GM11168 (cell line): Measurements from ENCODE around the gene ENPP1.

Experiments
- in situ Hi-C: fragments of 300-500 bp; cut with MboI; formaldehyde crosslinking; loops from one replicate; pipeline ENCODE4 v1.12.0; 2022; ENCODE audit warnings: low sequenced_read_pairs; ENCODE audit not compliant: unreplicated experiment

The ENPP1 gene

DNA sequence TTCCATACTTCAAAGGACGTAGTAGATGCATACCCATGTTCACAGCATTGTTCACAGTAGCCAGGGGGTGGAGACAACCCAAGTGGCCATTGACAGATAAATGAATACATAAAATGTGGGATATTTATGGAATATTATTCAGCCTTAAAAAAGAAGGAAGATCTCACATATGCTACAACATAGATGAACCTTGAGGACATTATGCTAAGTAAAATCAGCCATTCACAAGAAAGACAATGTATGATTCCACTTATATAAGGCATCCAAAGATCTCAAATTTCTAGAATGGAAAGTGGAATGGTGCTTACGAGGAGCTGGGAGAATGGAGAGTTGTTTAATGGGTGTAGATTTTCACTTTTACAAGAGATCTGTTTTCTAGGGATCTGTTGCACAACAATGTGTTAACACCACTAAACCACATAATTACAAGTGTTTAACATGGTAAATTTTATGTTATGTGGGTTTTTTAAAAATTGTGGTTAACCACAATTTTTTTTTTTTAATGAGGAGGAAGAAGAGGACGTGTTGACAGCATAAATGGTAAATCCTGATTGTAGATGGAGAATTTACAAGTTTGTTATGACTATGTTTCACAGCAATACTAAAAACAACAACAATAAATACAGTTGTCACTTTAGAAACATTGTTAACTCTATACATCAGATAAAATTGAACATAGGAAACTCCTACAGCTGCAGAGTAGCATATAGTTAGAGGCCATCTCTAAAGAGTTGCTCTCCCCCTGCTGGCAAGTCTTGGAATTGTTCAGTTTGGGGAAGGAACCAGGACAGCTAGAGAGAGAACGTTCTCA lies 101.8 kb downstream of the ENPP1 start:
- in situ Hi-C loops = loop anchor here (10.0 to 25.0 kb wide), 2 partner anchors 222 to 295 kb away; no protein-coding TSS in a partner anchor

DNA sequence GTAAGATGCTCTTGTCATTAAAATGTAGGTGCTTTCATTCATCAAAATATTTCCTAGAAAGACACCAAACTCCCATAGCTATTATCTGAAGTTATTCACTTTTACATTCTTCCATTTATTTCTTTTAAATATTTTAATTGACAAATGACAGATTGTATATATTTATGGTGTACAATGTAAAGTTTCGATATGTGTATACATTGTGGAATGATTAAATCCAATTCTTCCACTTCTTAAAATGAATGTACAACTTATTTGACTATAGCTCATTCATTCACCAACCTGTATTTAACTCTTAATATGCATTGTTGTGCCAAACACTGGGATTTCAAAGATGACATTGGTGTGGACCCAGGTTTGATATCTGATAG lies 102.4 kb downstream of the ENPP1 start:
- in situ Hi-C loops = loop anchor here (10.0 to 25.0 kb wide), 2 partner anchors 223 to 295 kb away; no protein-coding TSS in a partner anchor

DNA sequence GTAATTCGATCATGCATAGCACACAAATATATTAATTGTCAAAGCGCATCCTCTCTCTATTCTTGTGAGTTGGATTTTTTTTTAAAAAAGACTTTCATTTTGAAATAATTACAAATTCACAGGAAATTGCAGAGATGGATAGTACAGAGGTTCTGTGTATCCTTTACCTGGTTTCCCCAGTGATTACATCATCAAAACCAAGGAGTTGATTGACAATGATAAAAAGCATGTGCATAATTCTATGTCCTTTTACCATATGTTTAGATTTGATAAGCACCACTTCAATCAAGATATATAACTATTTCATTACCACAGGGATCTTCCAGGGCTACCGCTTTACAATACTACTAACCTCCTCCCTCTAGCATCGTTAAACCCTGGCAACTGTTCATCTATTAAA lies 103.1 kb downstream of the ENPP1 start:
- in situ Hi-C loops = loop anchor here (10.0 to 25.0 kb wide), 2 partner anchors 224 to 294 kb away; no protein-coding TSS in a partner anchor

DNA sequence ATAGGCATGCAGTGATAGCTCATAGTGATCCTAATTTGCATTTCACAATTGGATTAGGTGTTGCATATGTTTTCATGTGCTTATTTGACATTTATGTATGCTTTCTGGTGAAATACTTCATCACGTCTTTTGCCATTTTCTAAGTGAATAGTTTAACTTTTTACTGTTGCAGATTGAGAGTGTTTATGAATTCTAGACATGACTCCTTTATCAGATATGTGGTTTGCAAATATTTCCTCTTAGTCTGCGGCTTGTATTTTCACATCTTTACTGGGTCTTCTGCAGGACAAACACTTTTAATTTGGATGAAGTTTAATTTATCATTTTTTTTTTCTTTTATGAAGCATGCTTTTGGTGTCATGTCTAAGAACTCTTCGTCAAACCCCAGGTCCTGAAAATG lies 104.1 kb downstream of the ENPP1 start:
- in situ Hi-C loops = loop anchor here (10.0 to 25.0 kb wide), 2 partner anchors 225 to 293 kb away; no protein-coding TSS in a partner anchor

DNA sequence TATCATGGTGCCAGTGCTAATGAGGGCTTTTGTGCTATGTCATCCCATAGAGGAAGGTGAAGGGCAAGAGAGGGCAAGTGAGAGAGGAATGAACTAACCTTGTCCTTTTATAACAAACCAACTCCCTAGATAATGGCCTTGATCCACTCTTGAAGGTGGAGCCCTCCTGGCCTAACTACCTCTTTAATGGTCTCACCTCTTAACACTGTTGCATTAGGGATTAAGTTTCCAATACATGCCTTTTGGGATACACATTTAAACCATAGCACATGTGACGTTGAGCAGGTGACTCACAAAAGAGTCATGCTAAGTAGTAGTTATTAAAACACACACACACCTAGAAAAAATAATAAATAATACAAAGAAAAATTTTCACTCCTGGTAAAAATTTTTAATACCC lies 106.4 kb downstream of the ENPP1 start:
- in situ Hi-C loops = loop anchor here (10.0 to 25.0 kb wide), 2 partner anchors 227 to 291 kb away; no protein-coding TSS in a partner anchor

DNA sequence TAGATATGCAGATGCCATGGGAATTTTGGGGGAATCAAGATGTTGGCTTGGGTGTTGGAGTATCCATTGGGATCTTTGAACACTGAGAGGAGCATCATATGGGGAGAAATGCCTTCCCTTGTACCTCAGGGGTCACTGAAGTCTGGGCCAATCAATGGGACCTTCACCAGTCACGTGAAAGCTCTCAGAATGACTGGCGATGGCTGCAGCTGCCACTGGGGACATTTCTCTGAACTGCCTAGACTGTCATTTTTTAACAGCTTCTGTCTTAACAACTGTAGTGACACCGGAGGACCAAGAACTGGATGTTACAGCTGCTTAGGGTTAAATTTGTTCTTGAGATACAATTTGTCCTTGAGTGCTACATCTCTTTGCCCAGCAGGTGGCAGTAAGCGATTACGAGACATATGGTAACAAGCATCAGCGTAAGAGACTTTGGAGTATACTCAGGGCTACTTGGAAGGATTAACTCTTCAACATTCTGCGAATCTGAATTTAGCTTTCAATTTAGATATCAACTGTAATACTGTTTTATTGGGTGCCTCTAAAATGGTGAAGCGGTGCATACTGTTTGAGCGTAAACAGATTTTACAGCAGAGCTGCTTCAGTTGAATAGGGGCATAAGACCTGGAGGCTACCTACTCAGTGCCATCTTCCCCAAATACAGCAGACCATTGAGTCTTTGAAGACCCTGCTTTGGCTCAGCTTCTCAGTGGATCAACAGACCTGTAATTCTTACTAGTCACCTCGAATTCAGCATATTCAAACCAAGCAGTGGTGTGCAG lies 107.3 kb downstream of the ENPP1 start:
- in situ Hi-C loops = loop anchor here (10.0 to 25.0 kb wide), 2 partner anchors 228 to 290 kb away; no protein-coding TSS in a partner anchor

DNA sequence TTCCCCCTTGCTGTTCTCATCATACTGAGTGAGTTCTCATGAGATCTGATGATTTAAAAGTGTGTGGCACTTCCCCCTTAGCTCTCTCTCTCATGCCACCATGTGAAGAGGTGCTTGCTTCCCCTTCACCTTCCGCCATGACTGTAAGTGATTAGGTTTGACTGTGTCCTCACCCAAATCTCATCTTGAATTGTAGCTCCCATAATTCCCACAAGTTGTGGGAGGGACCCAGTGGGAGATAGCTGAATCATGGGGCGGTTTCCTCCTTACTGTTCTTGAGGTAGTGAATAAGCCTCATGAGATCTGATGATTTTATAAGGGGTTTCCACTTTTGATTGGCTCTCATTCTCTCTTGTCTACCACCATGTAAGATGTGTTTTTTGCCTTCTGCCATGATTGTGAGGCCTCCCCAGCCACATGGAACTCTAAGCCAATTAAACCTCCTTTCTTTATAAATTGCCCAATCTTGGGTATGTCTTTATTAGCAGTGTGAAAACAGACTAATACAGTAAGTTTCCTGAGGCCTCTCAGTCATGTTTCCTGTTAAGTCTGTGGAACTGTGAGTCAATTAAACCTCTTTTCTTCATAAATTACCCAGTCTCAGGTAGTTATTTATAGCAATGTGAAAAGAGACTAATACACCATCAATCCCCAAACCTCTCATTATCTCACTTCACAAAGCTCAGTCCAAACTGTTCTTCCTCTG lies 108.4 kb downstream of the ENPP1 start:
- in situ Hi-C loops = loop anchor here (10.0 to 25.0 kb wide), 2 partner anchors 229 to 289 kb away; no protein-coding TSS in a partner anchor

DNA sequence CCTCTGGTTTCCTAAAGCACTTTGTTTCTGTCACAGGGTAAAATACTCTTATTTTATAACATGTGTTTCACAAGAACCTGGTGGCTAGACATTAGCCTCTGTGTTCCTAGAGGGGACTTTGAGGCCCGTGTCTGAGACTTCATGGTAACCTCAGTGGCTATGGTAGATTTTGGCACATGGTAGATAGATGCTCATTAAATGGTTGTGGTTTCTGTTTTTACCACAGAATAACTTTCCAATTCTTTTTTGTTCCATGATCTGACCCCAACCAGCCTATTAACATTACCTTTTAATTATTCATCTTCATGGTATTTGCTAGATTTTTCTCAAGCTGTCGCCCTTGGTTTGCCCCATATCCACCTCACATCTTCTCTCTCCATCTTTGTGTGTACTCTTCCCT lies 109.0 kb downstream of the ENPP1 start:
- in situ Hi-C loops = loop anchor here (10.0 to 25.0 kb wide), 2 partner anchors 230 to 288 kb away; no protein-coding TSS in a partner anchor

DNA sequence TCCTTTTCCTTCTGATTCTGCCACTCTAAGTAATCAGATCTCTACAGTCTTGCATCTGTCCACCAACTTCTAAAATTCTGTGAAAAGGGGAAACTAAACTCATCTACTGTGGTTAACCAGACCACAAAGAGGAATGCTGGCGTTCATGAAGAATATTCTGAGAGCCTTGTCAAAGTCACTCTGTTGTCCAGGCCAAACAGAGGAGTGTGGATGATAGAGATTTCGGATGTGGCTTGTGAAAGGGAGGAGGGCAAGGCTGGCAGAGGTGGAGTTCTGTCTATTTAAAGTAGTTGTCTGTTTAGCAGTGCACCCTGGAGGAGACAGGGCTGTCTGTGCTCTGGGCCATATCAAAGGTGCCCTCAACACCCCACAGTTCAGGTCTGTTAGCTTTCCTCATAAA lies 109.5 kb downstream of the ENPP1 start:
- in situ Hi-C loops = loop anchor here (10.0 to 25.0 kb wide), 2 partner anchors 230 to 287 kb away; no protein-coding TSS in a partner anchor

DNA sequence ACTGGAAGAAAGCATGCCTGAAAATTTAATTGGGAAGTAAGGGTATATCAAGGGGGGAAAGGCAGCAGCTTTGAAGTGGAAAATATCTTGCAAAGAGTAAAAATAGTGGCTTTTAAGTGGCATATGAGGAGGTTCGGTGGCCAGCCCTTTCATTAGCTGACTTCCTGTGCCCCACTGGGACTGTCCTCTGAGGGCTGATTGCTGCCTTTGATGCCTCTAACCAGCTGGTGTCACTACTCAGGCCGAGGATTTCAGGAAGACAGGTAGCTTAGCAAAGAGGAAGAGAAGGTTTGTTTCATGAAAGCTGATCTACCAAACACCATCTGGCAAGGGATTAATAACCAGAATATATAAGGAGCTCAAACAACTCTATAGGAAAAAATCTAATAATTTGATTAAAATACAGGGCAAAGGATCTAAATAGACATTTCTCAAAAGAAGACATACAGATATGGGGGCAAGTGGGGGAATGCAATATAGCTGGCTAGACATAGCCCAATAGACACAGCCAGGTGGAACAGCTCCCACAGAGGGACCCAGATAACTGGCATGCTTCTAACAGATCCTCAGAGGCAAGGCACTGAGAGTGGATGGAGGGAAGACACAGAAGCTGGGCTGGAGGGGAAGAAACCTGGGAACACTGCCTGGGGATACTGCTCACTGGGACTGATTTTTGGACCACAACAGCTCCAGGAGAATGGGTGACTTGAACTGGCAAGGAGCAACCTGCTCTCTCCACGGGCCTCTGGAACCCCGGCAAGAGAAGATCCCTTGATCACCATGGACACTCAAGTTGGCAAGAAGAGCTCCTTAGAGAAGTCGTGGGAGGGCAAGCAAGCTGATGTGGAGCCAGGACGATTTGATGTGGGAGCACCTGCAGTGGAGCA lies 110.2 kb downstream of the ENPP1 start:
- in situ Hi-C loops = loop anchor here (10.0 to 25.0 kb wide), 2 partner anchors 231 to 287 kb away; no protein-coding TSS in a partner anchor

DNA sequence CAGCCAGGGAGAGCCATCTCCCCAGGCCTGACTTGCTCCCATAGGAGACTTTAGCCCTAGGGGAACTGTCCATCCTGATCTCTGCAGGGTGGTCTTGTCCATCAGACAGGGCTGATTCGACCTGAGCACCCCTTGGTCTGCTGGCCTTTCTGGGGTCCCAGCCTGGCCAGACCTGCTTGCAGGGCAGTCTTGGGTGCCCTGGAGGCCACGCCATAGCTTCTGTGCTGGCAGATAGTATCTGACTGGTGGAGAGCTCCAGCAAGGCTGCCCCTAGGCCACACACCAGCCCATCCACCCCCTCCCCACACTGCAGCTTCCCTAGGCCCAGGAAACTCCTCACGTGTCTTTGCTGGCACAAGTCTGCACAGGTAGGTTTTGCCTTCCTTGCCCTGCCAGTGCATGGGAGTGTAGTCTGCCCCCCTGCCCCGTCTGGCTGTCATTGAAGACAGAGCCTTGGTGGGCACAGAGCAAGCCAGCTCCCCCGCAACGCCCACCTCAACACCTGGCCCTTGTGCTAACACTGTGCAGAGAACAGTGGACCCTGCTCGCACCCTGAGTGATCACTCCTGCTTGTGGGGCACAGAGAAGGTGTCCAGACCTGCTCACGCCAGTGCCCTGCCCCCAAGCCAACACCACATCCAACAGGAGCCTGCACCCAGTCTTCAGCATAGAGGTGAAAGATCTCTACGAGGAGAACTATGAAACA lies 111.0 kb downstream of the ENPP1 start:
- in situ Hi-C loops = loop anchor here (10.0 to 25.0 kb wide), 2 partner anchors 232 to 286 kb away; no protein-coding TSS in a partner anchor

DNA sequence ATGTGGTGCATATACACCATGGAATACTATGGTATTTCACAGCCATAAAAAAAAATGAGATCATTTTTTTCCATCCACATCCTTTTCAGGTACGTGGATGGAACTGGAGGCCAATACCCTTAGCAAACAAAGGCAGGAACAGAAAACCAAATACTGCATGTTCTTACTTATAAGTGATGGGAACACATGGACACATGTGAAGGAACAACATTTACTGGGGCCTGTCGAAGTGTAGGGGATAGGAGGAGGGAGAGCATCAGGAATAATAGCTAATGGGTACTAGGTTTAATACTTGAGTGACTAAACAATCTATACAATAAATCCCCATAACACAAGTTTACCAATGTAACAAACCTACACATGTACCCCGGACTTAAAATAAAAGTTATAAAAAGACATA lies 112.8 kb downstream of the ENPP1 start:
- in situ Hi-C loops = loop anchor here (25.0 kb wide), 1 partner anchor 233 kb away; no protein-coding TSS in a partner anchor

DNA sequence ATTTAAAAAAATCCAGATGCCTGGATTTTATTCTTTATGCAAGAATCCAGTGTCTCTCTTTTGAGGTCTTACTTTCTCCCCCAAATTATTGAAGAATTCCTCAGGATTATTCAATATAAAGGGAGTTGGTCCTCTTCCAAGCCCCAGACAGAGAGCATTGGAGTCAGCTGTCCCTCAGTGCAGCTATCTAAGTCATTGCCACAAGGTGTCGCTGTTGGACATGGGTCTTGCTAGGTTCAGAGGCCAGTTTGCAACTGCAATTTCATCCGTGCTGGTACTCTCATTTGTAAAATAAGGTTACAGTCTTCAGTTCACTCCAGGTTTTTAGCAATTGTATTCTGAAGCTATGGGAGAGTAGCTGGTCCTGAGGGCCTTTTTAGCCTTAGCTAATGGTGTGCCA lies 115.5 kb downstream of the ENPP1 start:
- in situ Hi-C loops = loop anchor here (25.0 kb wide), 1 partner anchor 236 kb away; no protein-coding TSS in a partner anchor

DNA sequence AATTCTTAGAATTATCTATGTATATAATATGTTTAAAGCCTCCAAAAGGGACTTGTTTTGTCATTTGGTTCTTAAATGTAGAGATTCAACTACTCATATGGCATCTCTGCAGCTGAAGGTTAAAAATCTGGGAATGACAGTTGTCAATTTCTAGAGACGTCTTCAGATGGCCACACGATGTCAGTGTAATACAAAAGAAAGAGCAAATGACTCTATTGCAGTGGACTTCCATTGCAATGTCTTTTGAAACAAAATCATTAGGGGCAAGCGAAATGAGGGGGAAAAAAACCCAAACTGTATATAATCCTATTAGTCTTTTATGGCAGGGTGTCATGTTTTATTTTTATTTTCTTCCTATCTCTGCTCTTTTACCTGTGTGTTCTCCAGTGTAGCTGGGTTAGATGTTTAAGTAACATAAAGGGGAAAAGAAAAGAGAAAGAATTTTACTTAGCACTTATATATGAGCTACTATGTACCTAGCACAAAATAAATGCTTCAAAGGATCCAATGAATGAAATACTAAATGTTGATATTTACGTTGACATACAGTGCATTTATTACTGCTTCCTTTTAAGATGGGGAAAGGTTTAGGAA lies 117.2 kb downstream of the ENPP1 start:
- in situ Hi-C loops = loop anchor here (25.0 kb wide), 1 partner anchor 238 kb away; no protein-coding TSS in a partner anchor

DNA sequence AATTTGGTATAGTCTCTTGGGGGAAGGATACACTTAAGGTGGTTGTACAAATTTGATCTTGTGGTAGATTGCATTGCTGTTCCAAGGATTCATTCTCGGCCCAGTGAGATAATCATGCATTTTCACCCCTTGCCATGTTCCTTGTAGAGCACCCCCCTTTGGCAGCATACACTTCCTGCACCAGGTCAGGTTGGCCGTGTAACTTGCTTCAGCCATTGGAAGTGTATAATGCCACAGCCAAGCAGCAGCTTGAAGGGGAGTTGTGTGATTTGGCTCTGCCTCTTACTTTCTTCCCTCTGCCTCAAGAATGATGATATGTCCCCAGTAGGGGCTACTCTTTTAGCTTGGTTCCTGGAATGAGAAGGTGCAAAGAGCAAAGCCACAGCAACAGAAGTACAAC lies 121.4 kb downstream of the ENPP1 start:
- in situ Hi-C loops = no loop called here

DNA sequence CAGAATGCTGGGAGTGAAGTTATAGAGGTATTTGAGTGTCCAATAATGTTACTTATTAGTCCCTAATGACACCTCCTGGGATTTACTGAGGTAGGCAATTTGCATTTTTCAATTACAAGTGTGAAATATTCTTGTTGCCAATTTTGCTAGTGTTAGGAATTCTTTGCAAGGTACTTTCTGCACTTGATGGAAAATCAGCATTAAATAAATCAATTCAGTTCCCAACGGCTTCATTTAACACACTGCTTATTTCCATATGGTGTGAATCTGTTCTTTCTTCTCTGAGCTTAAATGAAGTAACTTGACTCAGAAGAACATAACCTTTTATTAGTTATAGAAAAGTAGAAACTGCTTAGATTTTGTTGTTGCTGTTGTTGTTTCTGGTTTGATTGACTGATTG lies 122.2 kb downstream of the ENPP1 start:
- in situ Hi-C loops = no loop called here

DNA sequence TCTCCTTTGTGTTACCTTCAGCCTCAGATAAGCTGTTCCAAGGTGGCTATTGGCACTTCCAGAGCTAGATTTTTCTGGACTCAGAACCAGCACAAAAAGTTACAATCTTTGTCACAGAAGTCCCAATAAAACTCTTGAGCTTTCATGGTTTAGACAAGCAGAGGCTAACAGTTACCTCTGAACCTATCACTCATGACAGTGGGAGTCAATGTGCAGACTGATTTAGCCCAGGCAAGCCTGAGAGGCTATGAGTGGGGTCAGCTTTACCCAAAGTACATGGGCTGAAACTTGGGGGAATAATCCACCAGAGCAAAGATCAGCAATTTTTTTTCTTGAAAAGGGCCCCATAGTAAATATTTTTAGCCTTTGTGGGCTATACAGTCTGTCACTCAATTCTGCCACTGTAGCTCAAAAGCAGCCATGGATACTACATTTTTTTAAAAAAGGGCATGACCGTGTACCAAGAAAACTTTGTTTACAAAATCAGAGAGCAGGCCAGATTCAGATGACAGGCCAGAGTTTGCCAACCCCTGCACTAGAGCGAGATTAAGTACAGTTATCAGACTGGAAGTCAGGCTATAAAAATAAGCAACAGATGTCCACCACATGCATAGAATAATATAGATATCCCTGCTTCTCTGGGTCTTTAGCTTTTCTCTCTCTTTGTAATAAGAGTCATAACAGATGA lies 123.4 kb downstream of the ENPP1 start:
- in situ Hi-C loops = no loop called here
